ENCODE data around the gene AMPH.
"Not testable (repeated sequence)": the region's sequence is repeated elsewhere in the genome, so short reads cannot be mapped to it uniquely, and the experiment has no call there.

AMPH gene

GRCh38 chr7:38383281-38383680, 247.9 kb downstream of the AMPH start:
- DNase-seq: no peak

- no peak for DNase-seq
These were observed 248.5 kb downstream of the AMPH start for GRCh38 chr7:38382684-38383083.

GRCh38 chr7:38375453-38375852, 255.7 kb downstream of the AMPH start:
- no peak for DNase-seq

GRCh38 chr7:38374507-38374906, 256.7 kb downstream of the AMPH start:
- DNase-seq: no peak

- no peak for DNase-seq
These were observed 258.0 kb downstream of the AMPH start for GRCh38 chr7:38373155-38373554.

- DNase-seq: no peak
These were observed 258.9 kb downstream of the AMPH start for GRCh38 chr7:38372290-38372689.

GRCh38 chr7:38369816-38370493, 261.2 kb downstream of the AMPH start:
- DNase-seq: no peak

- DNase-seq: no peak
These were observed 263.0 kb downstream of the AMPH start for GRCh38 chr7:38368191-38368605.

GRCh38 chr7:38367301-38367890, 263.8 kb downstream of the AMPH start:
- no peak for DNase-seq

GRCh38 chr7:38363379-38363778, 267.8 kb downstream of the AMPH start:
- DNase-seq: not testable (repeated sequence)

GRCh38 chr7:38362611-38363237, 268.4 kb downstream of the AMPH start:
- DNase-seq: not testable (repeated sequence)

GRCh38 chr7:38360776-38361175, 270.4 kb downstream of the AMPH start:
- no peak for DNase-seq

- DNase-seq: not testable (repeated sequence)
These were observed 272.0 kb downstream of the AMPH start for GRCh38 chr7:38359071-38359601.

GRCh38 chr7:38358273-38358831, 272.8 kb downstream of the AMPH start:
- not testable (repeated sequence) for DNase-seq

- DNase-seq: not testable (repeated sequence)
These were observed 276.8 kb downstream of the AMPH start for GRCh38 chr7:38354271-38354851.

- DNase-seq: not testable (repeated sequence)
These were observed 277.7 kb downstream of the AMPH start for GRCh38 chr7:38353431-38353881.

- DNase-seq: no peak
These were observed 279.6 kb downstream of the AMPH start for GRCh38 chr7:38351601-38352000.

- DNase-seq: not testable (repeated sequence)
These were observed 280.4 kb downstream of the AMPH start for GRCh38 chr7:38350777-38351176.

- DNase-seq: not testable (repeated sequence)
These were observed 281.1 kb downstream of the AMPH start for GRCh38 chr7:38349869-38350583.

- not testable (repeated sequence) for DNase-seq
These were observed 281.9 kb downstream of the AMPH start for GRCh38 chr7:38349126-38349795.

- not testable (repeated sequence) for DNase-seq
These were observed 285.6 kb downstream of the AMPH start for GRCh38 chr7:38345299-38346172.
